Calu3 (cell line): ENCODE measurements around the gene SKP2. TPM values are rescaled to one million over a fixed set of nuclear protein-coding genes. Genes with fewer than 3 reads are reported as not detected.

Experiments
- BruUV-seq: library from RNA; stranded (reverse); fragments of 400-500 nt; replicated peaks from 2 replicates; lab custom pipeline; 2021; lab: Mats Ljungman, UMichigan
- CTCF ChIA-PET: fragments of 300-600 bp; sonication (Branson Sonifier 250); formaldehyde crosslinking; loops from one replicate; lab custom pipeline; 2022; ENCODE audit warnings: antibody characterized with exemption; lab: Charles Lee
- DNase-seq: peaks from one replicate; pipeline ENCODE4 v3.0.0; 2022
- H3K27ac Mint-ChIP-seq: one replicate; pipeline ENCODE4 v1.8.0; 2022; ENCODE audit warnings: mixed read lengths; ENCODE audit not compliant: unreplicated experiment
- H3K27me3 Mint-ChIP-seq: one replicate; pipeline ENCODE4 v1.8.0; 2022; ENCODE audit warnings: mixed read lengths; ENCODE audit not compliant: unreplicated experiment
- H3K36me3 Mint-ChIP-seq: one replicate; pipeline ENCODE4 v1.8.0; 2022; ENCODE audit warnings: mild to moderate bottlenecking, moderate library complexity, mixed read lengths; ENCODE audit not compliant: insufficient read depth, unreplicated experiment
- H3K4me1 Mint-ChIP-seq: one replicate; pipeline ENCODE4 v1.8.0; 2022; ENCODE audit warnings: mild to moderate bottlenecking, low read depth, mixed read lengths; ENCODE audit not compliant: unreplicated experiment
- H3K4me3 Mint-ChIP-seq: one replicate; pipeline ENCODE4 v1.8.0; 2022; ENCODE audit warnings: mild to moderate bottlenecking, low read depth, moderate library complexity, mixed read lengths; ENCODE audit not compliant: unreplicated experiment
- H3K9me3 Mint-ChIP-seq: one replicate; pipeline ENCODE4 v1.8.0; 2022; ENCODE audit warnings: low read depth, mixed read lengths; ENCODE audit not compliant: unreplicated experiment
- CTCF ChIP-seq: fragments of 200-600 bp; IDR thresholded peaks from one replicate; pipeline ENCODE4 v1.8.0; 2022; ENCODE audit warnings: antibody characterized with exemption; ENCODE audit not compliant: unreplicated experiment
- intact Hi-C: fragments of 100-400 bp; cut with micrococcal nuclease; formaldehyde crosslinking; loops from one replicate; pipeline ENCODE4 v1.10.0; 2022; ENCODE audit not compliant: unreplicated experiment
- total RNA-seq: library from RNA; stranded (reverse); gene quantifications from 2 replicates; pipeline ENCODE4 v1.2.3, GENCODE V29; 2022

SKP2 gene
- total RNA-seq, 1 experiment from 2014 or later = 26.1 TPM

- Mint-ChIP-seq H3K27me3 (no peaks in the 10 kb centered on the region), H3K4me1 (no peaks in the 10 kb centered on the region), H3K9me3 (no peaks in the 10 kb centered on the region), H3K4me3 (no peak overlapping the region), H3K36me3 (peaks cover 7% of the 10 kb centered on the region), H3K27ac (no peak overlapping the region)
- CTCF ChIA-PET = no interaction called here
- no TSS peak for BruUV-seq
- DNase-seq = no peak
- intact Hi-C loops = no loop called here
- TF ChIP-seq CTCF = no peak
Measured at GRCh38 chr5:36206913-36207312, 55.0 kb downstream of the SKP2 start.

- no TSS peak for BruUV-seq
- no peak for TF ChIP-seq CTCF
- Mint-ChIP-seq H3K27me3 (no peaks in the 10 kb centered on the region), H3K9me3 (no peaks in the 10 kb centered on the region), H3K36me3 (peaks cover 7% of the 10 kb centered on the region), H3K4me3 (no peak overlapping the region), H3K27ac (no peak overlapping the region), H3K4me1 (no peaks in the 10 kb centered on the region)
- CTCF ChIA-PET = no interaction called here
- no peak for DNase-seq
- intact Hi-C loops = no loop called here
Measured at GRCh38 chr5:36208786-36209185, 56.9 kb downstream of the SKP2 start.

DNA sequence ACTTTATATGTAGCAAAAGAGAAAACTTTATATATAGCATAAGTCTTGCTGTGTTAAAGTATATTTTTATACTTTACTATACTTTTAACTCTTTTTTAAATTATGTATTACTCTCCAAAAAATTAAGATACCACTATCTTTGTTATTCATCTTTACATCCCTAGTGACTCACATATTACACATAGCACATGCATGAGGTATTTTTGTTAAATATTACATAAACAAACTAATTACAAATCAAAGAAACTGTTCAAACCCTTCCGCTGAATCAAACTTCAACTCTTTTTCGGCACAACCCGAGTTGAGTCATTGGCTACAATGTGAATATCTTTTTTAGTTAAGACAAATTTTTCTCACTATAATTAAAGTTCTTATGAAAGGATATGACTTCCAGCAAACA, 57.8 kb downstream of the SKP2 start:
- Mint-ChIP-seq H3K27me3 (no peaks in the 10 kb centered on the region), H3K4me3 (no peak overlapping the region), H3K36me3 (peaks cover 7% of the 10 kb centered on the region), H3K27ac (no peak overlapping the region), H3K9me3 (no peaks in the 10 kb centered on the region), H3K4me1 (no peaks in the 10 kb centered on the region)
- BruUV-seq = no TSS peak
- no peak for DNase-seq
- no peak for TF ChIP-seq CTCF
- intact Hi-C loops = no loop called here
- CTCF ChIA-PET = no interaction called here

- no peaks in the 10 kb centered on the region for H3K27me3 Mint-ChIP-seq
- no TSS peak for BruUV-seq
- no peaks in the 10 kb centered on the region for H3K9me3 Mint-ChIP-seq
- TF ChIP-seq CTCF = no peak
- no peaks in the 10 kb centered on the region for H3K4me1 Mint-ChIP-seq
- no peak overlapping the region for H3K4me3 Mint-ChIP-seq
- H3K27ac Mint-ChIP-seq = no peak overlapping the region
- intact Hi-C loops = no loop called here
- H3K36me3 Mint-ChIP-seq = no peaks in the 10 kb centered on the region
- no peak for DNase-seq
- CTCF ChIA-PET = no interaction called here
Measured at GRCh38 chr5:36214436-36214835, 62.5 kb downstream of the SKP2 start.
